CD1c-positive myeloid dendritic cell (primary cell): ENCODE data around the gene HLCS.
"Not testable (repeated sequence)": the region's sequence is repeated elsewhere in the genome, so short reads cannot be mapped to it uniquely, and the experiment has no call there.

Source experiments
- DNase-seq: peaks from one replicate; pipeline ENCODE4 v3.0.0-alpha.2; 2016; ENCODE audit errors: extremely low spot score

Gene HLCS

DNA sequence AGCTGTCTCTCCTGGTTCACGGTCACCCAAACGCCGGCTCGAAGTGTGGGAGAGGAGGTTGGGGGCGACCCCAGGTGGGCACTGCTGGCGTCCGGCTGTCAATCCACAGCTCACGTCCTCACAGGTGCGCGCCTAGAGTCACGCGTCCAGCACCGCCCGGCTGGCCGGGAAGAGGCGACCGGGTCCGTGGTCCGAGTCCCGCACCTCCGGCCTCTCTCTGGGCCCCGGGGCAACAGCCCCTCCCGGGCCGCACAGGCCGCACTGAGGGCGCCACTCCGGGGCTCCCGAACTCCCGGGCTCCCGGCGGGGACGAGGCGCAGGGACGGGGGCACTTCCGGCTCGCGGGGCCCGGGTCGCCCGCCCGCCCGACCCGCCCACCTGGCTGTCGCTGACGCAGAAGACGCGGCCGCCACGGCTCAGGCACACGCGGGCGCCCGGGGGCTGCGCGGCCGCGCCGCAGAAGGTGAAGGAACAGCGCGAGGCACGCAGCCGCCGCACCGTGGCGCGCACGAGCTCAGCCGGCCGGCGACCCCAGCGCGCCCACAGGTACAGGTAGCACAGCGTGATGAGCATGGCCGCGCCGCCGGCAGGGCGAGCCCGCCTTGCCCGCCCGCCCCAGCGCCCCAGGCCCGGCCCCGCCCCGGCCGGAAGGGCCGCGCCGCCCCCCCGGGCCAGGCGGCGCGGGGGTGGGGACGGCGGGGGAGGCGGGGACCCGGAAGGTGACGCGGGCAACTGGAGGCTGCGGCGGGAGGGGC lies at the start of gene HLCS:
Gene HLCS, minus strand, starts transcription at position 604 of the 755 bp plus-strand sequence. Its CDS starts 31 bp downstream, at position 573.
- peak; percentile 68 for DNase-seq

DNA sequence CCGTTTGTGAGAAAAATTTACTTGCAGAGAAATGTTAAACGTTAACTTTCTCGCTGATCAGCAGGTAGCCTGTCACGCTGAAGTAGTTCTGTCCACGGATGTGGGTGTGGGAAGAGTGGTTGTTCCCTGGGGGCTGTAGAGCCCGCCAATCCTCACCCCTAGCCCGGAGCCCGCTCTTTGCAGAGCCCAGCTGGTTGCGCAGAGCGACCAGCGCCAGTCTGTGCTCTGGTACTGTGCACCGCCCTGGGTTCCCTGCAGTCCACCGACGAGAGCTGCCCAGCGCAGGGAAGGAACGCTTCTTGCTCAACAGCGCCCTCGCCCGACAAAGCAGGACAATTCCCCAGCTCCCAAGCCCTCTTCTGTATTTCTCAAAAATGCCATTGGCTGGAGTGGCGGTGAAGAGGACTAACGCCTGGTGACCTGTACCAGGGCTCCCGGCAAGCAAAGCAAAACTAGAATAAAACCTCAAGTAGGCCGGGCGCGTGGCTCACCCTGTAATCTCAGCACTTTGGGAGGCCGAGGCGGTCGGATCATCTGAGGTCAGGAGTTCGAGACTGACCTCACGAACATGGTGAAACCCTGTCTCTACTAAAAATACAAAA lies 43.4 kb upstream of the HLCS start:
- peak; percentile 83 for DNase-seq

DNA sequence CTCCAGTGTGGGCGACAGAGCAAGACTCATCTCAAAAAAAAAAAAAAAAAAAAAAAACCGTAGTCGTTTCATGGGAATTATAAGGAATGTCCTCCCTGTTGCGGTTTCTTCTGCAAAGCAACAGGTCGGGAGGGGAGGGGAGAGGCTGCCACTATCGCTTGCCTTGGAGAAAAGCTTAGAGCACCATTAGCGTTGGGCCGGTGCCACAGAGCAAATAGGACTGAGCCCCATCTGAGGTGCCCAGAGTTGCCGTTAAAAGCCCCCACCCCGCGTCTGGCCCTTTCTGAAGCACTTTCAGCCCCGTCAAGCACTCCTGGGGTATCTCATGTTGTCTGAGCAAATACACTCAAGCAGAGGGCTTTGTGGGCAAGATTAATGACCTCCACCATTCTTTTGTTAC lies 42.3 kb upstream of the HLCS start:
- DNase-seq = no peak

DNA sequence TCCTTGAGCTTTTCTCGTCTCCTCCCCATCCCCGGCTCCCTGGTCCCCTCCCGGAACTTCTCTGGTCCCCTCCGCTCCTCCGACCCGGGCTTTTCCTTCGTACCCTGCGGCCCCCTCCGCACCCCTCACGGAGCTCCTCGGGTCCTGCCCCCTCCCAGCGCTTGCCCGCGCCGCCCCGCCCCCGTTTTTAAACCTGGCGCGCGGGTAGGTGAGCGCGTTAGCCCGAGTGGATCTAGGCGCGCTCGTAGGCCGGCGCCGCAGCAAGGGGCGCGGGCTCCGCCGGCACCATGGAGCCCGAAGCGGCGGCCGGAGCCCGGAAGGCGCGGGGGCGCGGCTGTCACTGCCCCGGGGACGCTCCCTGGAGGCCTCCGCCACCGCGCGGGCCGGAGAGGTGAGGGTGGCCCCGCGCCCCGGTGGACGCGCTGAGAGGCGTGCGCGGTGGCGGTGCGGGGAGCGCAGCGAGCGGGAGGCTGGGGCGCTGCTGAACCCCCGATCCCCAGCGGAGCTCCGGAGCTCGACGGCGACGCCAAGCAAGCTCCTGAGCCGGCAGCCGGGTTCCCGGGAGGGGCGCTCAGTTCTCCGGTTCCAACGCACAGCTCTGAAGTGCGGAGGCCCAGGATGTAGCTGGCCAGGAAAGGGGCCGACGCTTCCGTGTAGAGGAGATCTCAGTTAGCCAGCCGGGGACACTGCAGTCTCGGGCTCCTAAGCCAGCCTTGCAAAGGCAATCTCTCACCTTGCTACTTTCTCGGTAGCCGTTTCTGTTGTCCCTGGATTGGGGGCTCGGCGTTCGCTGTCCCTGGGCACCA lies 40.2 kb upstream of the HLCS start, which contains the start of gene RIPPLY3:
Gene RIPPLY3, plus strand, starts transcription at position 217 of the 806 bp plus-strand sequence. Its CDS starts 71 bp downstream, at position 288.
- DNase-seq = no peak

DNA sequence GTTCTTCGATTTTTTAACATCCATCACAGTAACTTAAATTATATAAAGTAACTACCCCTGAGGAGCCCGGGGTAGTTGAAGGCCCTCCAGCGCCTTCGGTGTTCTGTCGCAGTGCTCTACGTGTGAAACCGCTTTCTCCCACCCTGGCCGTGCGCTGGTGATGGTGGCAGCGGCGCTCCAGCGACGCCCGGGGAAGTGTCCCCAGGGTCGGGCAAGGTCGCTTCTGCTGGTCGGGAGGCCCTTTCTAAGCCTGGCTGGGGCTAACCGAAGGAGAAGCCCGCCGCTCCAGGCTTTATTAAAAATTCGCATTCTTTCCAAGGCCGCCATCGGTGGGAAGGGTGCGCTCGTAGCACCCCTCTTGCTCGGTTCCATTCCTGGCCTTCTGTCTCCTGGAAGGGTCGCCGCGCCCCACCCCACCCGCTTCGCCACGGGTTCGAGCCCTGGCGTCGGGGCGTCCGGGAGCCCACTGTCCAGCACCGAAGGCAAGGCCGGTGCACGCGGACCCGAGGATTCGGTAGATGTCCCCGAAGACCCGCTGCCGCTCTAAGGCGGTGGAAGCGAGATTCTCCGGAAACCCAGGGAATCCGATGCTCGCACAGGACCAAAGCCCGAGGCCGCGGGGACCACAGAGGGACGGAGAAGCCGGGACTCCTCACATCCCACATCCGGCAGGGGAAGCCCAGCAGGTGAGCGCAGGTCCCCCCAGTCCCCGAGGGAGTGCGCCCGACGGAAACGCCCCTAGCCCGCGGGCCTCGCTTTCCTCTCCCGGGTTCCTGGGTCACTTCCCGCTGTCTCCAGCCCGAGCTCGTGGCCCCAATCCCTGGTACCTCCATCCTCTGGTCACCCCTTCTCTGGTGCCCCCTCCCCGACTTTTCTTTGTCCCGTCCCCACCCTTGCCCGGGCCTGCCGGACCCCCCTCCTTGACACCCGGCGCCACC lies 39.3 kb upstream of the HLCS start:
- DNase-seq = no peak

DNA sequence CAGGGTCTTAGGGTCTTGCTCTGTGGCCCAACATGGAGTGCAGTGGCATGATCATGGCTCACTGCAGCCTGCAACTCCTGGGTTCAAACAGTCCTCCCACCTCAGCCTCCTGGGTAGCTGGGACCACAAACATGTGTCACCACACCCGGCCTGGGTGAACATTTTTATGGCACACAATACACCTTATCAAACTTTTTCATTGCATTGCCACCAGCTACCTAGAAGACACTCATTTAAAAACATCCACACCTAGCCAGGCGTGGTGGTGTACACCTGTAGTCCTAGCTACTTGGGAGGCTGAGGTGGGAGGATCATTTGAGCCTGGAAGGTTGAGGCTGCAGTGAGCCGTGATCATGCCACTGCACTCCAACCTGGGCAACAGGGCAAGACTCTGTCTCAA lies 37.4 kb upstream of the HLCS start:
- DNase-seq = not testable (repeated sequence)

DNA sequence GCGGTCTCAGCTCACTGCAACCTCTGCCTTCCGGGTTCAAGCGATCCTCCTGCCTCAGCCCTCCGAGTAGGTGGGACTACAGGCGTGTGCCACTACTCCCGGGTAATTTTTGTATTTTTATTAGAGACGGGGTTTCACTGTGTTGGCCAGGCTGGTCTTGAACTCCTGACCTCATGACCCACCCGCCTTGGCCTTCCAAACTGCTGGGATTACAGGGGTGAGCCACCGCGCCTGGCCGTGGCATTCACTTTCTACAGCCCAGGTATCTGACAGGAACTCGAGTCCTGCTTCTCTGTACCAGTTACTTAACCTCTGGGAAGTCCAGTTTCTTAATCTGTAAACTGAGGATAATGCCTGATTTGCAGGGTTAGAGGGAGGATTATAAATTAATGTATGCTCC lies 36.4 kb upstream of the HLCS start:
- not testable (repeated sequence) for DNase-seq

DNA sequence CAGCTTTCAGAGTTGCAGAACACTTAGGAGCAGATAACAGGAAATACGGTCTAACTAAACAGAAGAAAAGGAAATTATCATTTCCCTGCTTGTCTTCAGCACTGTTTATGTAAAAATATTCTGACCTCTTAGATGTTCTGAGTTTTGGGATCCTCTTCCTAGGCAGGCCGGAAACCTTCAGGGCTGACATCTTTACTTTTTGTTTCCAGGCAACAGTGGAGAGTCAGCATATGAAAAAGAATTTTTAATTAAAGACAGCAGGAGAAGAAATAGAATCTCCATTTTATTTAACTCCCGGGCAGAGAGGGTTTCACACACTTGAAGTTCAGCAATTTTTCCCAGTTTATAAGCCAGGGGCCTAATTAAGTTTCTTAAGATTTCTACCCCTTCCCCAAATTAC lies 35.0 kb upstream of the HLCS start:
- DNase-seq = no peak

DNA sequence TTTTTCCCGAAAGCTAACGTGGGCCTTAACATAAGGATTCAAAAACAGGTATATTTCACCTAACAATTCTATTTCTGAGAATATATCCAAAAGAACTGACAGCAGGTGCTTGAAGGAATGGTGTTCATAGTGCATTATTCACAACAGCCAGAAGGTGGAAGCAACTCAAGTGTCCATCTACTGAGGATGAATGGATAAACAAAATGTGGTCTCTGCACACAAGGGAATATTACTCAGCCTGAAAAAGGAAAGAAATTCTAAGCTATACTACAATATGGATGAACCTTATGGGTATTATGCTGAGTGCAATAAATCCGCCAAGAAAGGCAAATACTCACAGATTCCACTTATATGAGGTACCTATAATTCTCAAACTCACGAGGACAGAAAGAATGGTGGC lies 33.9 kb upstream of the HLCS start:
- DNase-seq = no peak

DNA sequence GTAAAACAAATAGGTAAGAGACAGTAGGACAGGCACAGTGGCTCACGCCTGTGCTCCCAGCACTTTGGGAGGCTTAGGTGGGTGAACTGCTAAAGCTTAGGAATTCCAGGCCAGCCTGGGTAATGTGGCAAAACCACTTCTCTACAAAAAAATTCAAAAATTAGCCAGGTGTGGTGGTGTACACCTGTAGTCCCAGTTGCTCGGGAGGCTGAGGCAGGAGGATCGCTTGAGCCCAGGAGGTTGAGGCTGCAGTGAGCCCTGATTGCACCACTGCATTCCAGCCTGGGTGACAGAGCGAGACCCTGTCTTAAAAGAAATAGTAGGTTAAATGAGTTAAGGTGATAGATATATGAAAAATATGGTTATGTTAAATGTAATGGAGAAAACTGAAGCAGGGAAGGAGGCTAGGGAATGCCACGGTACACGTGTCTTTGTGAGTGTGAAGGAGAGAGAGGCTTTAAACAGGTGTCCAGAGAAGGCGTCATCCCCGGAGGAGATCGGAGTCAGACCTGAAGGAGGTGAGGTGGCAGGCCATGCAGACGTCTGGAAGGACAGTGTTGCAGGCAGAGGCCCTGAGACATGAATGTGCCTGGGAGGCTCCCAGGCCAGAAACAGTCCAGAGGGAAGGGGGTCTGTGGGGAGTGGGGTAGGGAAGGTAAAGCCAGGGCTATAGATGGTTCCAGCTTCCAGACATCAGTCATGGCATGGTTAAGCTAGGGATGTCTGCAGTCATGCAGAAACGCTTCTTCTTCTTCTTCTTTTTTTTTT lies 32.8 kb upstream of the HLCS start:
- DNase-seq = no peak

DNA sequence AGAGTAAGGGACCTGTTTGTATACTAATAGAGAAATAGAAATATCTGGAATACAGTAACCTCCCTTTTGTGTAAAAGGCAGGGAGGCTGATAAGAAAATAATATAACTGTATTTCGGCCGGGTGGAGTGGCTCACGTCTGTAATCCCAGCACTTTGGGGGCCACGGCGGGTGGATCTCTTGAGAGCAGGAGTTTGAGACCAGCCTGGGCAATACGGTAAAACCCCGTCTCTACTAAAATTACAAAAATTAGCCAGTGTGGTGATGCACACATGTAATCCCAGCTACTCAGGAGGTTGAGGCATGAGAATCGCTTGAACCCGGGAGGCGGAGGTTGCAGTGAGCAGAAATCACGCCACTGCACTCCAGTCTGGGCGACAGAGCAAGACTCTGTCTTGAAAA lies 28.8 kb upstream of the HLCS start:
- DNase-seq = not testable (repeated sequence)

DNA sequence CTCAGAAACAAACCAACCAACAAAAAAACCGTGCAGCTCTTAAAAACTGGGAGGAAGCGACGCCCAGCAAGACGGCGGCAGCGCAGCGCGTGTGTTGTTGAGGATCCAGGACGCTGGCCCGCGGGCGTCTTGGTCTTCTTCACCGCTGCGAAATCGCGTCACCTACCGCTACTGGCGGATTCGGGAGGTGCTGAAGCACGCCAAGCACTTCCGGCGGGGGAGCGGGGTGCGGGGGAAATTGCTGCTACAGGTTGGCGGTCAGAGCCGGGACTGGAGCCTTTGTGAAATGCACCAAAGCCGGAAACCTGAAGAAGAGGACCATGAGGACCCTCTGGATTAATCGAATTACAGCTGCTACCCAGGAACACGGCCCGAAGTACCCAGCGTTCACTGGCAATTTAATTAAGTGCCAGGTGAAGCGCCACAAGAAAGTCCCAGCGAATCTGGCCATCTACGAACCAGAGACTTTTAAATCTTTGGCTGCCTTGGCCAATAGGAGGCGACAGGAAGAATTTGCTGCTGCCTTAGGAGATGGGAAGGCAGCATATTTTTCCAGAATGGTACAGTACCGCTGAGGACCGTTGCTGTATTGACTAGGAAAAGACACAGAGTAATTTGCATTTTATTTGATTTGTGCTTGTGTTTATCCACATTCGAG lies 28.2 kb upstream of the HLCS start:
- DNase-seq = no peak

DNA sequence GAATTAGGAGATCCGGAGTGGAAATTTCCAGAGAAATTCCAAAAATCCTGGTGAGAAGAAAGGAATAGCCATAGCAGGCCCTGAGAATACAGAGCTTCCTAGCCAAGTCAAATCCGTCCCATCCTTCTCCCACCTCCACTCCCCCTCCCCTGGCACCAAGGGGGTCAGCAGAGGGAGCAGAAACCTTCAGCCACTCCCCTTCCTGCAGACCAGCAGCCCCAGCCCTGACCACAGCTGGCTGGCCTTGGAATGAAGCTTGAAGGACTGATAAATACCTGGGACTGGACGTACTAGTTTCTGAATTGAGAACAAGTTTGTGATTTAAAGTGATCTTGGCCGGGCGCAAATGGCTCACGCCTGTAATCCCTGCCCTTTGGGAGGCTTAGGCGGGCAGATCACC lies 26.2 kb upstream of the HLCS start:
- no peak for DNase-seq

DNA sequence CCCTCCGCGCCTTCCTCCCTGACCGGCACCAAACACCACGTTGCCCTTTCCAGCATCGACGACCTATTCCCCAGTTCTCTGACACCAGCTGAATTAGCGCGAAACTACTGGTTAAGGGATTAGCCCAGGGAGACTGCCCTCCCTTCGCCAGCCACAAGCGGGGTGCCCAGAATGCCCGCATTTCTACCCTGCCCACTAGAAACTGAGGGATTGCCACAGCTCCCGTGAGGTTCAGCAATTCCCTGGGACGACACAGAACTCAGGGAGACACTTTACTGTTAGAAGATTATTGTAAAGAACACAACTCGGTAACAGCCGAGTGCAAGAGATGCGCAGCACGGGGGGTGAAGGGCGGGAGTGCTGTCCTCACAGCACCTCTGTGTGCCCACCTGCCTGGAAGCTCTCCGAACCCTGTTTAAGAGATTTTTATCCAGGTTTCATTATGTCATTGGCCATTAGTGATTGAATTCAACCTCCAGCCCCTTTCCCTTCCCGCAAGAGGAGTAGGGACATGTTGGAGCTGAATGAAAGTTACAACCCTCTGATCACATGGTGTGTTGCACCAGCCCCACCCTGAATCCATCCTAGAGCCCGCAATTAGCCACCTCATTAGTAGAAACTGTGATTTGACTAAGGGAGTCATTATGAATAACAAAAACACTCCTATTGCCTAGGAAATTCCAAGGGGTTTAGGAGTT lies 24.2 kb upstream of the HLCS start:
- DNase-seq = no peak

DNA sequence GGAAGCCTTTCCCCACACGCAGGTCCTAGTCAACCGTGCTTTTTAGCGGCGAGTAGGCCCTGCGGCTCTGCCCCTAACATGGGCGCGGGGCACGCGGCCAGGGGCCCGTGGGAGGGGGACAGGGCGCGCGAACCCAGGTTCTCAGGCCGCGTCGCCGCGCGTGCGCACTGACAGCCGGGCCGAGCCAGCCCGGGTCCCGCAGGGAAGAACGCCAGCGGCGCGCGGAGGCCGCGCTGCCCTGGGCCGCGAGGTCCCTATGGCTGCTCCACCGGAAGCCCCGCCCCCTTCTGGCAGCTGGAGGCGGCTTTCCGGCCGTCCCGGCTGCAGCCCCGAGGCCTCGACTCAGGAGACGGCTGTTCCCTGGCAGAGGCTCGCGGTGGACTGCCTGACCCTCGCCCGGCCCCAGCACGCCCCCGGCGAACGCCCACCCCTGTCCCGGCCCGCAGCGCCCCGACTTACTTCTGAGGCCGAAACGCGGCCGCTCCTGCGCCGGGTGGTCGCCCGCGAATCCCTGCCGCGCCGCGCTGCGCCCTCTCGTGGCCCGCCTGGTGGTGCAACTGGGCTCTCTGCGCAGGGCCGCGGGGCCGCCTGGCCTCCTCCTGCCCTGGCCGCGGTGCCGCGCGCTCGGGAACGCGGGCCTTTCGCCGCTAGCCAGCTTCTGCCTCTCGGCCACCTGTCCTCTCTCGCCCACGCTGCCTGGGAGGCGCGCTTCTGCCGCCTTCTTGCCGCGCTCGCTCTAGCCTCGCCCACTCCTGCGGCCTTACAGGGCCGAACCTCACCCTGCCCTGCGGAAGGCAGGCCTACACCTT lies 23.4 kb upstream of the HLCS start:
- peak; percentile 93 for DNase-seq

DNA sequence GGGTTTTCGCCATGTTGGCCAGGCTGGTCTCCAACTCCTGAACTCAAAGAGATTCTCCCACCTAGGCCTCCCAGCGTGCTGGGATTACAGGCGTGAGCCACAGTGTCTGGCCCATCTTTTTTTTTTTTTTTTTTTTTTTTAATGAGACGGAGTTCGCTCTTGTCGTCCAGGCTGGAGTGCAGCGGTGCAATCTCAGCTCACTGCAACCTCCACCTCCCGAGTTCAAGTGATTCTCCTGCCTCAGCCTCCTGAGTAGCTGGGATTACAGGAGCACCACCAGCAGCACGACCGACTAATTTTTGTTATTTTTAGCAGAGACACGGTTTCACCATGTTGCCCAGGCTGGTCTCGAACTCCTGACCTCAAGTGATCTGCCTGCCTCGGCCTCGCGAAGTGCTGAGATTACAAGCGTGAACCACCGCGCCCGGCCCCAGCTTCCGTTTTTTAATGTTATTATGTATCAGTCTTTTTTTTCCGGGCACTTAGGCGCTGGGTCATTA lies 22.8 kb upstream of the HLCS start:
- DNase-seq = not testable (repeated sequence)

DNA sequence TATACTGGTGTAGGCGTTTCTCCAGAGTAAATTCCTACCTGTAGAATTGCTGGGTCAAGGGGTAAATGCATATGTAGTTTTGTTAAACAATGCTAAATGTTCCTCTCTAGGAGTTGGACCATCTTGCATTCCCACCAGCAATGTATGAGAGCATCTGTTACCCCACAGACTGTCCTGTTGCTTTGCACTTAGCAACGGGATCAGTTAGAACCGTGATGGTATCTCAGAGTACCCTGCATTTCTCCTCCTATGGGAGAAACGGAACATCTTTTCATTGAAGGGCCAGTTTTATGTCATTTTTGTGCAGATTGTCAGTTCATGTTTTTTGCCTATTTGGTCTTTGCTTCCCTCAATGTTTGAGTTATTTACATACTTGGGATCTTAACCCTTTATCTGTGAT lies 22.1 kb upstream of the HLCS start:
- DNase-seq = no peak

DNA sequence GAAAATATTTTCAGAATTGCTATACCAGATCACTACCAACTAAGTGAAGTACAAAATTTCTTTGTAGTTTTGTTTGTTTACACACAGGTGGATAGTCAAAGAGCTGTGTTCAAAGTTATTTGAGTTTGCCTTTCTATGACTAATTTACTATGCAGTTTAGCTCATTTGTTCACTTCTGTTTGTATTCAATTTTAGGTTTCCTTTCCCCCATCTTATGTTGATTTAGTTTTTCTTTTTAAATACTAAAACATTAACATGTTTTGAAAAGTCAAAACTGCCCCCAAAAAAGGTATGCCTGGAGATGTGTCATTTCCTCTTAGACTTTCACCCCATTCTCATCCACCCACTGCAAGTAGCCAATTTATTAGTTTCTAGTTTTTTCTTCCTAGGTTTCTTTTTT lies 21.4 kb upstream of the HLCS start:
- no peak for DNase-seq
